ENCODE data around the gene SYCE3.
"Not testable (repeated sequence)": the region's sequence is repeated elsewhere in the genome, so short reads cannot be mapped to it uniquely, and the experiment has no call there.

Gene SYCE3

DNA sequence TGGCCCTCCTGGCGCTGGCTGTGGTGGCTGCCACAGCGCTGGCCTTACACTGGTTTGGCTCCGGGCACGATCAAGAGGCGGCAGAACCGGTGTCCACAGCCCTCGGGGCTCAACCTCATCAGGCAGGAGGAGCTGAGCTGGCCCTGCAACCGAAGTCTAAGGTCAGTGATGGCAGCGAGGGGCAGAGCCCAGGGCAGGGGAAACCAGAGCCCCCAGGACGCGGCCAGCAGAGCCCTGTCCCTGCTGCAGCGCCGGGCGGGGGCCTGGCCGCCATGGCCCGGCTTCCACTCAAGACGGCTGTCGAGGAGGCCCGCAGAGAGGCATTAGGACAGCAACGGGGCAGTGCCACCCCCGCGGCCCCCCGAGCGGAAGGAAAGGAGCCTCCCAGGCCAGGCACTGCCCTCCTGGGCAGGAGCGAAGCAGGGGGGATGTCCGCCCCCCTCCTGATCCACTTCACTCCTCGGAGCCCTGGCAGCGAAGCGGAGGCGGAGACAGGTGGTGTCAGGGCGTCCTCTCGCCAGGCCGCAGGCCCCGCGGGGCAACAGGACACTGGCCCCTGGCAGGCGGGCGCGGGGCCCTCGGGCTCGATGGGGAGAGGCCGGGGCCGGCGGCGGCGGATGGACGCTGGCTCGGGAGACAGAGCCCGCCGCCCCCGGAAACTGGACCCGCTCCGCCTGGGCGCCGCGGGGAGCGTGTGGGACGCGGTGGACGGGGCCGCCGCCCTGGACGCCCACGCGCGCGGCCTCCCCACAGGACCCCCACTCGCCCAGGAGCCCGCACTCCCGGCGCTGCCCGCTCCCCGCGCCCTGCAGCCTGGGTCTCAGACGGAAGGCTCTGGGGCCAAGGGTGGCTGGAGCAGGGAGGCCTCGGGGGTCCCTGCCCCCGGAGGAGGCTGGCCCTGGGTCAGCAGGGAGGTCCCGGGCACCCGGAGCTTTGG, 16.1 kb downstream of the SYCE3 start:
- no peak for DNase-seq (ENCODE audit: insufficient read length)
- TF ChIP-seq POLR2A (IDR thresholded peaks at IDR 0.05; ENCODE audit: low read depth, low read length) (no peak), POLR2AphosphoS5 (IDR thresholded peaks at IDR 0.05; ENCODE audit: low read depth, low read length) (no peak), TAF1 (IDR thresholded peaks at IDR 0.05; ENCODE audit: borderline replicate concordance, low read depth, low read length) (no peak)
- FAIRE-seq: no peak

DNA sequence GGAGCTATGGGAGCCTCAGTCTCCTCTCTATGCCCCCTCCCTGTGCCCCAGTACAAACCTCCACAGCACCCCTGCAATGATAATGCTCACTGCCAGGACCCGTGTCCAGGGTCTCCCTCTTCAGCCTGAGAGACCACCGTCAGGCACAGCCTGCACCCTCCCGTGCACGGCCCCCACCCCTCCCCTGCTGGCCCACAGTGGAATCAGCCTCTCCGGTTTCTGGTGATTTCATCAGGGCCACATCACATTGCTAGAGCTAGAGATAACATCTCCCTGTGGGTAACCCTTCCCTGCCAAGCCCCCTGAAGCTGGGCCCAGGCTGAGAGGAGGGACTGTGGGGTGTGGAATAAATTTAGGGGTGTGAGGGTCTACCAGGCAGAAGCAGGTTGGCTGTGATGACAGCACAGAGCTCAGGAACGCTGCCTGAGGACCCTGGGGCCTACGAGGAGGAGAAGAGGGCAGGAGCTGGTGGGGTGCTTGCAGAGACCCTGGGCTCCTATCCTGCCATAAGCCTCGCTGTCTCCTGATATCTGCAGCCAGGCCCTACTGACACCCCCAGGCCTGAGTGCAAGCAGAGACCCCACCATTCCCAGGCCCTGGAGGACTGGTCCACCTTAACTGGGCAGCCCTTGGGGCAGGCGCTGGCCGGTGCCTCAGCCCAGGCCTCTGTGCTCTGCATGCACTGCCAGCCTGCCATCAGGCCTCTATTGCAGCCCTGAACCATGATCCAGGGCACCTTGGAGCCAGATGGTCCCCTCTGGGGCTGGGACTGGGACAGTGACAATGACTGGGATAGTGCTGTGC, 17.0 kb downstream of the SYCE3 start, which contains the start of gene KLHDC7B:
Gene KLHDC7B, plus strand, starts transcription at position 378 of the 804 bp plus-strand sequence. Its CDS starts 345 bp downstream, at position 723.
- FAIRE-seq (no peak), DNase-seq (ENCODE audit: insufficient read length) (no peak)
- no peak for TF ChIP-seq TAF1 (IDR thresholded peaks at IDR 0.05; ENCODE audit: borderline replicate concordance, low read depth, low read length)
- no peak for TF ChIP-seq POLR2A (IDR thresholded peaks at IDR 0.05; ENCODE audit: low read depth, low read length)
- TF ChIP-seq POLR2AphosphoS5 (IDR thresholded peaks at IDR 0.05; ENCODE audit: low read depth, low read length): no peak

DNA sequence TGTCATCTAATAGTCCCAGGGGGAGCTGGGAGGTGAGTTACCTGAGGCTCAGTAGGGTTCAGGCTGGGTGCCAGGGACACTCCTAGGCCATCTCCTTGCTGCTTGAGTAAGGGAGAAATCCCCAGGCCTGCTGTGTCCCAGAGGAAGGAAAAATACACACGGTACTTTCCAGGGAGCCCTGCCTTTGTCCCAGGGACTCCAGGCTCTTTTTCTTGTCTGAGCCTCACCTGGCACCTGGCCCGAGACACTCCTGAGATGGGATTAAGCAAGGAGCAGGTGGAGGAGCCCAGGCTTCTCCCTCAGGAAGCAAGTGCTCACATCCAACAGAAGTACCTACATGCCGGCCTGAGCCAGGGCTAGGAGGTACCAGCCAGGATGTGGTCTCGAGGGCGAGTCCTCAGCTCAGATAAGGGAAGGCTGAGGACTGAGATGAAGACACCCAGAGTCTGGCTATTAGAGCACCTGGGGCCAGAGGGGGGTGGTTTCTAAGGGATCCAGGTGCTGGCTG, 17.9 kb downstream of the SYCE3 start:
- TF ChIP-seq POLR2A (IDR thresholded peaks at IDR 0.05; ENCODE audit: low read depth, low read length): no peak
- no peak for TF ChIP-seq POLR2AphosphoS5 (IDR thresholded peaks at IDR 0.05; ENCODE audit: low read depth, low read length)
- no peak for TF ChIP-seq TAF1 (IDR thresholded peaks at IDR 0.05; ENCODE audit: borderline replicate concordance, low read depth, low read length)
- FAIRE-seq (peak; percentile 27), DNase-seq (ENCODE audit: insufficient read length) (no peak)

DNA sequence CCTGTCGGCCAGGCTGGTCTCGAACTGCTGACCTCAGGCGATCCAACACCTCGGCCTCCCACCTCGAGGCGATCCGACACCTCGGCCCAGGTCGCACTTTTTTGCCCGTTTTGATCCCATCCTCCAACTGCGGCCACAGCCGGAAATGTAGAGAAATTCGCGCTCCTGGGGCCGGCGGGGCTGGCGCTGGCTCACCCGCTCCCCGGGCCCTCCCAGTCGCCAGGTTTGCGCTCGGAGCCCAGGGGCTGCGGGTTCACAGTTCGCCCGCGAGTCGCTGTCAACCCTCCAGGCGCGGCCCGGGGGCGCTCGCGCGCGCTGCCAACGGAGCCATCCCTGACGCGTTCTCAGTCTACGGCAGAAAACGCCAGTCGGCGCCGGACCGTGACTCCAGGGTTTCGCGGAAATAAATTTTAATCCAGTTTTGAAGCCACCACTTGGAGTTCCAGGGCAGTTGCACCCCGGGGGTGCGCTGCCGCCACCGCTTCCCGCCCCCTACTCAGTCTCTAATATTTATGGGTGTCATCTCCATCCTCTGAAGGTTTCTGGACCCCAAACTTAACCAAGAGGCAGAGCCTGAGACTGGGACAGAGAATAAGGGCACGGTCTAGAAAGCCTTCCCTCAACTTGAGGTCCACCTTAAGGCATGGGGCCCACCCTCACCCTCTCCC, 18.5 kb downstream of the SYCE3 start:
- TF ChIP-seq POLR2A (IDR thresholded peaks at IDR 0.05; ENCODE audit: low read depth, low read length) (0 out of 2 replicates have a peak, but pooled peaks have one; percentile 14), POLR2AphosphoS5 (IDR thresholded peaks at IDR 0.05; ENCODE audit: low read depth, low read length) (no peak)
- FAIRE-seq: peak; percentile 95
- DNase-seq (ENCODE audit: insufficient read length): peak; percentile 78

DNA sequence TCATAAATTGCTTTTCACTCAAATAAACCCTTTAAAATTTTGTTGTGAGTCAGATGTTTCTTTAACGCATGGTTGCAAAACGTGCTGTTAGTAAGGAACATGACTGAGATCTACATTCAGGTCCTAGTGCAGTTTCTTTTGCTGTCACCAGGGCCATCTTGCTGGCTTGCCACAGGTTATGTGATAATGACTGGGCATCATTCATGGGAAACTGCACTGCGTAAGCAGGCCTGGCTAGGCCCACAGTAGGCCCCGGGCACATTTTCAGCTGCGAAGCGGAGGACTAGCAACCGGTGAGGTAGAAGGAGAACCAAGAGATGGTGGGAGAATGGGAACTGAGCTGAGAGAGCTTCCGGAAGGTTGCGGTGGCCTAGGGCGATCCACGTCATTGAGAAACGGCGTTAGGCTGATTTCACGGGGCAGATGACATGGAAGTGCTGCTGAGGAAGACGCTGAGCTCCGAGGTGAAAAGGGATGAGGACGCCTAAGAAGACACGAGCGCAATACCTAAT, 20.2 kb downstream of the SYCE3 start:
- TF ChIP-seq POLR2A (IDR thresholded peaks at IDR 0.05; ENCODE audit: low read depth, low read length) (peak; percentile 71; the same call in 1 of the 2 replicates), POLR2AphosphoS5 (IDR thresholded peaks at IDR 0.05; ENCODE audit: low read depth, low read length) (peak; percentile 80), TAF1 (IDR thresholded peaks at IDR 0.05; ENCODE audit: borderline replicate concordance, low read depth, low read length) (no peak)

DNA sequence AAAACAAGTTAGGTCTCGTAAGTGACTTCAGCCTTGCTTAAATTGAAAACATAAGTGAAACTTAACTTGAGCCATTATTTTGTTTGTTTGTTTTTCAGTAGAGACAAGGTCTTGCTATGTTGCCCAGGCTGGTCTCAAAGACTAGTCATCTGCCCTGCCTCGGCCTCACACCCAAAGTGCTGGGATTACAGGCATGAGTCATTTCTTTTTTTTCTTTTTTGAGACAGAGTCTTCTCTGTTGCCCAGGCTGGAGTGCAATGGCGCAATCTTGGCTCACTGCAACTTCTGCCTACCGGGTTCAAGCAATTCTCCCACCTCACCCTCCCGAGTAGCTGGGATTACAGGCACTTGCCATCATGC, 21.1 kb downstream of the SYCE3 start:
- peak; percentile 88 for FAIRE-seq
- 0 out of 2 replicates have a peak, but pooled peaks have one; percentile 37 for TF ChIP-seq TAF1 (IDR thresholded peaks at IDR 0.05; ENCODE audit: borderline replicate concordance, low read depth, low read length)
- DNase-seq (ENCODE audit: insufficient read length): not testable (repeated sequence)

More for the DNA sequence above, 20.2 kb downstream of the SYCE3 start:
- DNase-seq (ENCODE audit: insufficient read length) (peak; percentile 63), FAIRE-seq (peak; percentile 96)

DNA sequence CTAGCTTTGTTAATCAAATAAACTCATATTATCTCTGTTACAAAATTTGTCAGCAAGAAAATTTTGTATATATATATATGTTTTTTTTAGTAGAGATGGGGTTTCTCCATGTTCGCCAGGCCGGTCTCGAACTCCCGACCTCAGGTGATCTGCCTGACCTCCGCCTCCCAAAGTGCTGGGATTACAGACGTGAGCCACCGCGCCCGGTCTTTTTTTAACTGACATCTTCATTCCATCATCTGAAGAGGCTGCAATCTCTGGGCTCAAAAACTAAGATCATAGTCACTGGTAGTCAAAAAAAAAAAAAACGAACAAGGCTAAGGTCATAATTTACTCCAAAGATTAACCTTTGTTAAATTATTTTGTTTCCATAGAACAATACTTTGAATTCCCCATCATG, 22.3 kb downstream of the SYCE3 start:
- FAIRE-seq (no peak), DNase-seq (ENCODE audit: insufficient read length) (no peak)
- TF ChIP-seq POLR2A (IDR thresholded peaks at IDR 0.05; ENCODE audit: low read depth, low read length) (no peak), TAF1 (IDR thresholded peaks at IDR 0.05; ENCODE audit: borderline replicate concordance, low read depth, low read length) (no peak), POLR2AphosphoS5 (IDR thresholded peaks at IDR 0.05; ENCODE audit: low read depth, low read length) (no peak)

DNA sequence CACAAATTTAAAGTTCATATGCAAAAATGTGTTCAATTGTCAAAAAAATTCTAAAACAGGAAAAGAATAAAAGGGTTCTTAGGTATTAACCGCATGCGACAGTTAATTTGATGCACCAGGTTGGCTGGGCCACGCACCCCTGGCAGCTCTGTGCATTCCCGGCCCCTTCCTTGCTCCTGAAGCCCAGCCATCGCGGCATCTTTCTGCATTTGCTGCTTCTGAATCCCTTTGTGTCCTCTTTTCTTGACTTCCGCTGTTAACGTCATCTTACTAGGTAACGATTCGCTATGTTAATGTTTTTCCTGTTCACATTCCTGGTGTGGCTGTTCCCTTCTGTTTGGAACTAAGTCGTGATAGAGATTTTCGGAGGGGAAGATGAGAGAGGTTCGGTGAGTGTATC, 25.0 kb downstream of the SYCE3 start:
- FAIRE-seq (peak; percentile 85), DNase-seq (ENCODE audit: insufficient read length) (no peak)
- no peak for TF ChIP-seq TAF1 (IDR thresholded peaks at IDR 0.05; ENCODE audit: borderline replicate concordance, low read depth, low read length)
- no peak for TF ChIP-seq POLR2A (IDR thresholded peaks at IDR 0.05; ENCODE audit: low read depth, low read length)
- TF ChIP-seq POLR2AphosphoS5 (IDR thresholded peaks at IDR 0.05; ENCODE audit: low read depth, low read length): no peak

DNA sequence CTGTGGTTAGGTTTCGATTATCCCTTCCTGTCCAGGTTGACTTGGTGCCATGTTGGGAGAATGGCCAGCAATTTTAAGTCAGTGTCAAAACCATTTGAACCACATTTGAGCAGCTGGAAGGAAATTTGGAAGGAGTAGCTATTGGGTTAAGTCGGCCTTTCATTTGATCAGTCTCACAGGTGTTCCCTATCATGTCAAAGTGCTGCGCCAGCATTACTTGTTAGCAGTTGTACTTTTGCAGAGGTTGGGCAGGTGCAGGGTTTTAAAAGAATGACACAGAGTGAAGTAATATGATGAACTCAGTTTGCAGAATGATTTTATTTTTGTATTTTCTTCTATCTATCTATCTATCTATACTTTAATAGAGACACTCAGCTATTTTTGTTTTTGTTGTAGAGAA, 26.5 kb downstream of the SYCE3 start:
- DNase-seq (ENCODE audit: insufficient read length) (no peak), FAIRE-seq (peak; percentile 74)
- no peak for TF ChIP-seq POLR2A (IDR thresholded peaks at IDR 0.05; ENCODE audit: low read depth, low read length)
- no peak for TF ChIP-seq POLR2AphosphoS5 (IDR thresholded peaks at IDR 0.05; ENCODE audit: low read depth, low read length)
- TF ChIP-seq TAF1 (IDR thresholded peaks at IDR 0.05; ENCODE audit: borderline replicate concordance, low read depth, low read length): no peak

DNA sequence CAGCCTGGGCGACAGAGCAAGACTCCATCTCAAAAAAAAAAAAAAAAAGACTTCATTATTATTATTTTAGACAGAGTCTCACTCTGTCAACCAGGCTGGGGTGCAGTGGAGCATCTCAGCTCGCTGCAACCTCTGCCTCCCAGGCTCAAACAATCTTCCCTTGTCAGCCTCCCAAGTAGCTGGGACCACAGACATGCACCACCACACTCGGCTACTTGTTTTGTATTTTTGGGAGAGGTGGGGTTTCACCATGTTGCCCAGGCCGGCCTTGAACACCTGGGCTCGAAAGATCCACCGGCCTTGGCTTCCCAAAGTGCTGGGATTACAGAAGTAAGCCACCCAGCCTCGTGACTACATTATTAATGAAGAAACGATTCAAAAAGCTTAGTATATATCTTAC, 27.6 kb downstream of the SYCE3 start:
- TF ChIP-seq TAF1 (IDR thresholded peaks at IDR 0.05; ENCODE audit: borderline replicate concordance, low read depth, low read length): no peak
- TF ChIP-seq POLR2A (IDR thresholded peaks at IDR 0.05; ENCODE audit: low read depth, low read length): peak; percentile 30
- no peak for TF ChIP-seq POLR2AphosphoS5 (IDR thresholded peaks at IDR 0.05; ENCODE audit: low read depth, low read length)
- DNase-seq (ENCODE audit: insufficient read length): no peak
- peak; percentile 64 for FAIRE-seq
